Duodenal mucosa (tissue), 2 donors: Measurements from ENCODE around the gene B3GNT9.
A peak's percentile ranks its signal among the peaks of the same experiment; 100 is the strongest.

Experiments
- H3K27ac ChIP-seq: one replicate; pipeline ENCODE4 v1.7.0; 2013; ENCODE audit warnings: low read depth, low read length
- H3K27me3 ChIP-seq, 2 donors: one replicate each; pipeline ENCODE4 v1.7.0; 2013; ENCODE audit warnings: low read length in 2 of 2, control low read depth in 1 of 2; ENCODE audit not compliant: insufficient read depth in 2 of 2, control insufficient read depth in 1 of 2
- H3K36me3 ChIP-seq, 2 donors: one replicate each; pipeline ENCODE4 v1.7.0; 2013; ENCODE audit warnings: low read length in 2 of 2, control low read depth in 1 of 2; ENCODE audit not compliant: insufficient read depth in 2 of 2, control insufficient read depth in 1 of 2
- H3K4me1 ChIP-seq, 2 donors: one replicate each; pipeline ENCODE4 v1.7.0; 2013; ENCODE audit warnings: low read length in 2 of 2, control low read depth in 1 of 2; ENCODE audit not compliant: insufficient read depth in 2 of 2, control insufficient read depth in 1 of 2
- H3K4me3 ChIP-seq, 2 donors: one replicate each; pipeline ENCODE4 v1.7.0; 2013; ENCODE audit warnings: low read length in 2 of 2, low read depth in 1 of 2
- H3K9ac ChIP-seq, 2 donors: one replicate each; pipeline ENCODE4 v1.7.0; 2013; ENCODE audit warnings: low read length in 2 of 2, low read depth in 1 of 2
- H3K9me3 ChIP-seq, 2 donors: one replicate each; pipeline ENCODE4 v1.7.0; 2013; ENCODE audit warnings: low read length in 2 of 2, control low read depth in 1 of 2; ENCODE audit not compliant: control insufficient read depth in 1 of 2

B3GNT9 gene, protein sequence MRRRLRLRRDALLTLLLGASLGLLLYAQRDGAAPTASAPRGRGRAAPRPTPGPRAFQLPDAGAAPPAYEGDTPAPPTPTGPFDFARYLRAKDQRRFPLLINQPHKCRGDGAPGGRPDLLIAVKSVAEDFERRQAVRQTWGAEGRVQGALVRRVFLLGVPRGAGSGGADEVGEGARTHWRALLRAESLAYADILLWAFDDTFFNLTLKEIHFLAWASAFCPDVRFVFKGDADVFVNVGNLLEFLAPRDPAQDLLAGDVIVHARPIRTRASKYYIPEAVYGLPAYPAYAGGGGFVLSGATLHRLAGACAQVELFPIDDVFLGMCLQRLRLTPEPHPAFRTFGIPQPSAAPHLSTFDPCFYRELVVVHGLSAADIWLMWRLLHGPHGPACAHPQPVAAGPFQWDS

DNA sequence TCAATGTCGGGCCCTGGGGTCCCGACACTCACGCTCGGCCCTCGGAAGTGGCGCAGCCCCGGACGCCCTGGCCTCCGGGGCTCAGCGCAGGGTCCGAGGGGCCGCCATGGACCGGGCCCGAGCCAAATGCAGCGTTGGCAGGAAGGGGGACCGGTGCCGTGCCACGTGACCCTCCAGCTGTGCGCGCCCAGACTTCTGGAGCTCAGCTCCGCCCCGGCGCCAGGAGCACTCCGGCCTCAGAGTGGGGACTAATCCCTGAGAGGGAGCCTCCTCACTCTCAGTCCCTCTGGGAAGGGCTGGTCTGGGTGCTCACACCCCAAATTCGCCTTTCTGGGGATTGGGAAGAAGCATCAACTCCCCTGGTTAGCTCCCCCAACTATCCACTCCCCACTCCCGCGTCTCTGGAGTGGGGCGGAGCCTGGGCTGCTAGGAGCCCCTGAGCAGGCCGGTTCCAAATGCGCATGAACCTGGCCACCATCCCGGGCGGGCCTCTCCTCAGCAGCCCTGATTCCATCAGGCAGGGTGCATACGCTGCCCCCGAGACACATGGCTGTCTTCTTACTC lies at the start of gene B3GNT9:
Gene B3GNT9, minus strand, starts transcription at position 166 of the 564 bp plus-strand sequence. CDS start 513 bp downstream, outside the sequence.
- Histone ChIP-seq H3K36me3 (peaks cover 4 to 30% of the 10 kb centered on the region in 2 donors), H3K4me1 (peaks cover 6 to 18% of the 10 kb centered on the region in 2 donors), H3K27me3 (no peaks in the 10 kb centered on the region), H3K9ac (peak within 1 kb of the TSS; percentile 51 to 58), H3K4me3 (peak within 1 kb of the TSS; percentile 59 to 73), H3K9me3 (no peaks in the 10 kb centered on the region), H3K27ac (peak within 1 kb of the TSS; percentile 51)

DNA sequence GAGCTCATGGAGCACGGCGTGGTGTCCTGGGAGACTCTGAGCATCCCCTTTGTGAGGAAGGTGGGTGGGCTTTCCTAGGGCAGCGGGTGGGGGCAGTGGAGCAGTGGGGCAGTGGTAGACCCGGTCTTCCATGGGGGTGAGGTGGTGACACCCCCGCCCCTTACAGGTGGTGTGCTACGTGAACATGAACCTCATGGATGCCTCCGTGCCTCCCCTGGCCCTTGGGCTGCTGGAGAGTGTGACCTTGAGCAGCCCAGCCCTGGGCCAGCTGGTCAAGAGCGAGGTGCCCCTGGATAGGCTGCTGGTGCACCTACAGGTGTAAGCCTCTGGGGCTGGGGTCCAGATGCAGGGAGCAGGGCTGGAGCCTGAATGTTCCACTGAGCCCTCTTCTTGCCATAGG lies 49.7 kb upstream of the B3GNT9 start:
- Histone ChIP-seq H3K9ac (peak overlapping the region in 1 of 2 donors; percentile 30), H3K36me3 (peaks cover 33 to 73% of the 10 kb centered on the region in 2 donors), H3K9me3 (no peaks in the 10 kb centered on the region), H3K4me1 (peaks cover 14 to 22% of the 10 kb centered on the region in 2 donors), H3K27ac (no peak overlapping the region), H3K27me3 (no peaks in the 10 kb centered on the region), H3K4me3 (peak overlapping the region in 1 of 2 donors; percentile 53)

DNA sequence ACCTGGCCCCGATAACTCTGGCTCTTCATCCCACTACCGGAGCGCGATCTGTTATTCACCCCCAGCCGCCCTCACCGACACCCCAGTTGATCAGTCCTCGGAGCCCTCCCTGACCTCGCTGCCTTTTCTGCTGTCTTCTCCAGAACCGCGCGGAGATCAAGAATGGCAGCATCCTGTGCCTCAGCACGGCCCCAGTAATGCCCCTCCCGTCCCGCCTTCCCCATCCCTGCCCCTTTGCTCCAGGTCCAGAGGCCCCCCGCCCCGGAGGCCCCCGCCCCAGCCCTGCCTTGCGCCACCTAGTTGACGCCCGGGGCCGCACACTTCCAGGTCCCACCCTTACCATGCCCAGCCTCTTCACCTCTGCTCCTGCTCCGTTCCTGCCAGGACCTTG lies 49.0 kb upstream of the B3GNT9 start:
- no peaks in the 10 kb centered on the region for H3K9me3 ChIP-seq
- H3K27ac ChIP-seq, result no peak overlapping the region
- H3K9ac ChIP-seq, result peak overlapping the region; percentile 50 to 54
- peaks cover 39 to 79% of the 10 kb centered on the region in 2 donors for H3K36me3 ChIP-seq
- H3K4me3 ChIP-seq, result peak overlapping the region; percentile 53 to 73
- peaks cover 14 to 22% of the 10 kb centered on the region in 2 donors for H3K4me1 ChIP-seq
- H3K27me3 ChIP-seq, result no peaks in the 10 kb centered on the region

DNA sequence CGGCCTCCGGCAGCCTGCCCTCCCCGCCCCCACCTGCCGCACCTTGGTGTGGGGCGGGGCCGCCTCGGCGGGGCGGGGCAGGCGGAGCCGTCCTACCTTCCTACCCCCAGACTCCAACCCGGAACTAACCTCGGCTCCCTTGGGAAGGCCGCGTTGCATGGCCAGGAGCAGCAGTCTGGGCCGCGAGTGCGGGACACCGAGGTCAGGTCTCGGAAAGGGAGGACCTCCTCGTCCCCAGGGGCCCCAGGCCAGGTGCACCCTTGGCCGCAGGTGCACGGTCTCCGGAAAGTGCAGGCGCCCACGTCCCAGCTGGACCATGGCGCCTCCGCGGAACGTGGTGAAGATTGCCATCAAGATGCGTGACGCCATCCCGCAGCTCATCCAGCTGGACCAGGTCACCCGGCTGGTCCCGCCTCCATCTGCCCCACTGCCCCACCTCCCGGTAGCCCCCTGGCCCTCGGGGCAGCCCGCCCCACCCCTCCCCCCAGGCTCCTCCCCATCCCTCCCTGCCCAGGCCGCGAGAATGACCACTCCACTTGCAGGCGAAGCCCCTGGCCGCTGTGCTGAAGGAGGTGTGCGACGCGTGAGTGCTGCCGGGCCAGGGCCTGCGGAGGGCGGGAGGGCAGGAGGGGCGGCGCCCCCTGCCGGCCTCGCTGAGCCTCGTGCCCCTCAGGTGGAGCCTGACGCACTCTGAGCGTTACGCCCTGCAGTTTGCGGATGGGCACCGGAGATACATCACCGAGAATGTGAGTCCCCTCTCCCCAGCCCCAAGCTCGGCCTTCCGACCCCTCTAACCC lies 48.4 kb upstream of the B3GNT9 start, which contains the start of gene ELMO3:
Gene ELMO3, plus strand, starts transcription at position 121 of the 797 bp plus-strand sequence. Its CDS starts 196 bp downstream, at position 317.
- H3K4me1 ChIP-seq, result peaks cover 14 to 26% of the 10 kb centered on the region in 2 donors
- H3K4me3 ChIP-seq, result peak within 1 kb of the TSS; percentile 53 to 73
- H3K27me3 ChIP-seq, result no peaks in the 10 kb centered on the region
- H3K27ac ChIP-seq, result peak within 1 kb of the TSS; percentile 85
- no peaks in the 10 kb centered on the region for H3K9me3 ChIP-seq
- peak within 1 kb of the TSS; percentile 50 to 82 for H3K9ac ChIP-seq
- peaks cover 45 to 82% of the 10 kb centered on the region in 2 donors for H3K36me3 ChIP-seq

DNA sequence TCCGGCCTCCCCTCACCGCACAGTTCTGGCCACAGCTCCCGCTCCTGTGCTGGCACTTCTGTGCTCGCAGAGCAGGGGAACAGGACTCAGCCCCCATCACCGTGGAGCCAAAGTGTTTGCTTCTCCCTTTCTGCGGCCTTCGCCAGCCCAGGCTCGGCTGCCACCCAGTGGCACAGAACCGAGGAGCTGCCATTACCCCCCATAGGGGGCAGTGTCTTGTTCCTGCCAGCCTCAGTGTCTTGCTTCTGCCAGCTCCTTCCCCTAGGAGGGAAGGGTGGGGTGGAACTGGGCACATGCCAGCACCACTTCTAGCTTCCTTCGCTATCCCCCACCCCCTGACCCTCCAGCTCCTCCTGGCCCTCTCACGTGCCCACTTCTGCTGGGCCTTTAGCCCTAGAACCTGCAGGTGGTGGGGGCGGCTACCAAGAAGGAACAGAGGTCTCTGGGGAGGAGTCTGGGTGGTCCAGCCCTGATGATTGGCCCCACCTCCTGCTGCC lies 47.5 kb upstream of the B3GNT9 start:
- peak overlapping the region; percentile 39 to 48 for H3K9ac ChIP-seq
- peaks cover 52 to 82% of the 10 kb centered on the region in 2 donors for H3K36me3 ChIP-seq
- H3K27me3 ChIP-seq, result no peaks in the 10 kb centered on the region
- H3K9me3 ChIP-seq, result no peaks in the 10 kb centered on the region
- peaks cover 22 to 35% of the 10 kb centered on the region in 2 donors for H3K4me1 ChIP-seq
- H3K4me3 ChIP-seq, result no peak overlapping the region
- peak overlapping the region; percentile 79 for H3K27ac ChIP-seq

DNA sequence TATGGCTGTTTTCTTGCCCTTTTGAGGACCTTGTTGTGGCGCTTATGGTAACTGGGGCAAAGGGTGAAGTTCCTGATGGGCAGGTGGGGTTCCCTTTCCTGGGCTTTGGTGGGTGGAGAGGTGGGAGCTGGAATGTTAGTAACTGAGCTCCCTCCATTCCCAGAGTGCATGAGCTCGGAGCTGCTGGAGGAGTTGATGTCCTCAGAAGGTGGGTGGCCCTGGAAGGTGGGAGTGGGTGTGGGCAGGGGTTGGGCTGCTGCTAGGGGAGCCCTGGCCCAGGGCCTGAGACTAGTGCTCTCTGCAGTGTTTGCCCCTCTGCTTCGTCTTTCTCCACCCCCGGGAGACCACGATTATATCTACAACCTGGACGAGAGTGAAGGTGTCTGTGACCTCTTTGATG lies 46.9 kb upstream of the B3GNT9 start:
- Histone ChIP-seq H3K9me3 (no peaks in the 10 kb centered on the region), H3K27ac (no peak overlapping the region)

DNA sequence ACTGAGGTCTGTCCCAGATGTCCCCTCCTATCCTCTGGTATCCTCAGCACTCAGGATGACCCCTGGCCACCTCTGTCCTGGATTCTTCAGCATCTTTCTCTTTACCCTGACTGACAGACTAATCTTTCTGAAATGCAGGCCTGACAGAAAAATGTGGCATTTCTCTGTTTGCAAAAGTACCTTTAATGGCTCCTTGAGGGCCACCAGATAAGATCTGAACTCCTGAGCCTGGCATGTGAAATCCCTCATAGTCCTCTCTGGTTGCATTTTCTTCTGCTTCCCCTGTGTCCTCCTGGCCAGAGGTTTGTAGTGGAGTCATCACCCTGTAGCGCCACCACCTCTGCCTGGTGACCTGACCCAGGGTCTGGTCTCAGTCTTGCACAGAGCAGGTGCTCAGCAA lies 46.1 kb upstream of the B3GNT9 start:
- H3K27ac ChIP-seq, result no peak overlapping the region
- H3K36me3 ChIP-seq, result peaks cover 50 to 70% of the 10 kb centered on the region in 2 donors
- no peak overlapping the region for H3K9ac ChIP-seq
- no peaks in the 10 kb centered on the region for H3K9me3 ChIP-seq
- H3K4me1 ChIP-seq, result peaks cover 30 to 45% of the 10 kb centered on the region in 2 donors
- H3K4me3 ChIP-seq, result no peak overlapping the region
- no peaks in the 10 kb centered on the region for H3K27me3 ChIP-seq

More for the DNA sequence above, 46.9 kb upstream of the B3GNT9 start:
- Histone ChIP-seq H3K4me1 (peaks cover 28 to 41% of the 10 kb centered on the region in 2 donors), H3K36me3 (peaks cover 52 to 78% of the 10 kb centered on the region in 2 donors), H3K9ac (peak overlapping the region; percentile 39 to 48), H3K4me3 (no peak overlapping the region), H3K27me3 (no peaks in the 10 kb centered on the region)

DNA sequence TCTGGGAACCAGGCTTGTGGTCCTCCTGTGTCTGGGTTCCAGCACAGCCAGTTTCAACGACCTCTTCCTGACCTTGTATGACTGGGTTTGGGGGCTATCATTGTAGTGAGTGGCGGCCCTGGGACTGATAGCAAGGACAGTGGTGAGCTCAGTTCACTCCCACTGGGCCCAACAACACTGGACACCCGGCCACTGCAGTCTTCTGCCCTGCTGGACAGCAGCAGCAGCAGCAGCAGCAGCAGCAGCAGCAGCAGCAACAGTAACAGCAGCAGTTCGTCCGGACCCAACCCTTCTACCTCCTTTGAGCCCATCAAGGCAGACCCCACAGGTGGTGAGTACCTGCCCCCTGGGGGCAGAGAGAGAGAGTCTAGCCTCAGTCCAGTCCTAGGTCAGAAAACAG lies 44.9 kb upstream of the B3GNT9 start:
- Histone ChIP-seq H3K4me3 (no peak overlapping the region), H3K27ac (no peak overlapping the region), H3K27me3 (no peaks in the 10 kb centered on the region), H3K9me3 (no peaks in the 10 kb centered on the region), H3K36me3 (peaks cover 46 to 60% of the 10 kb centered on the region in 2 donors), H3K4me1 (peaks cover 30 to 51% of the 10 kb centered on the region in 2 donors), H3K9ac (no peak overlapping the region)

DNA sequence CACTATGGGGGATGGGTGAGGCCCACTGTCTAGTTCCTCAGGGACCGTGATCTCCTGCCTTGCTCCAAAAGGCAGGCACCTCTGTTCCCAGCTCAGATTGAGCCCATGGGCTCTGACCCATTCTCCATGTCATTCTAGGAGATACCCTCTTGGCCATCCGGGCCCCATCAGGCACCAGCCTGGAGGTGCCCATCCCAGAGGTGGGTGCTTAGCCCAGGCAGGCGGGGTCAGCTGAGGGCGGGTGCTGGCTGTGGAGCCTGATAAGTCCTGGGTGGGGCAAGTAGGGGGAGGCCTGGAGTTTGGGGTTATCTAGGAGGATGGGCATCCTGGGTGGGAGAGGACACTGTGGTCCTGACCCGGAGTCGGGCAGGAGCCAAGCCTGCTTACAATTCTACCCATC lies 43.5 kb upstream of the B3GNT9 start:
- Histone ChIP-seq H3K9me3 (no peaks in the 10 kb centered on the region), H3K27me3 (no peaks in the 10 kb centered on the region), H3K27ac (no peak overlapping the region), H3K4me1 (peaks cover 30 to 46% of the 10 kb centered on the region in 2 donors), H3K9ac (no peak overlapping the region), H3K4me3 (no peak overlapping the region), H3K36me3 (peaks cover 43 to 54% of the 10 kb centered on the region in 2 donors)
